Measurements from ENCODE around the gene MICALL1.

Gene MICALL1

DNA sequence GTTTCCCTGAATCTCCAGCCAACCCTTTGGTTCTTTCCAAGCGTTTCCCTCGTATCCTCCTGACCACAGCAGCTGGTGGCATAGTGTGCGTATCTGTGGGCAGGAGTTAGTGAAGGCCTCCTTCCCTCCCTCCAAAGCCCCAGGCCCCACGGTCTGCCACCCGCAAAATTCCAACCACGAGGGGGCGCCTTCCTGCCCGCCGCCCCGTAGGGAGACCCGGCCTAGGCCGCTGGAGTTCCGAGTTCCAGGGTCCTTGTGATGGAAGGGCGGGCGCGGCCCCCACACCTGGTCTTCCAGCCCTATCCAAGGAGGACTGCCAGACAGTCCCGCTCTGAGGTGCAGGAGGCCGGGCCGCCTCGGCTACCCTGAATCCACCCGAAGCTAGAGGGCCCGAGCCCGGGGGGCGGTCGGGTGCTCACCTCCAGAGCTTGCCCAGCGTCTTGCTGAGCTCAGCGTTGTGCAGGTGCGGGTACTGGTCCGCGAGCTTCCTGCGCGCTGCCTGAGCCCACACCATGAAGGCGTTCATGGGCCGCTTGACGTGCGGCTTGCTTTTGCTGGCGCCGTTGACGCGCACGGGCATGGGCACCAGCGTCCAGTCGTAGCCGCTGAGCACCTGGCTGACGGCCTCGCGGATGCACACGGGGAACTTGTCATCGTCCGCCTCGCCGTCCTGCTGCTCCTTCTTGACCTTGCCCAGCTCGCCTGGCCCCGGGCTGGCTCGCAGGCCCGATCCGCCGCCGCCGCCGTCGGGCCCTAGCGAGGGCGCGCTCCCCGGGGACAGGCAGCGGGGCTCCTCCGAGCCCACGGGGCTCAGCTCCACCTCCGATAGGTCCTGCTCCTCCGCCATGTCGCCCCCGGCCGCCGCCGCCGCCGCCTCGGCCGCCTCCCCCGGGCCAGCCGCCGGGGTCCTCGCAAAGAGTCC lies 77.1 kb downstream of the MICALL1 start:
- FAIRE-seq, result no peak

GRCh38 chr22:37983860-37984791 lies 78.0 kb downstream of the MICALL1 start, which contains the start of gene SOX10:
SOX10 (minus strand) TSS chr22:37984555; CDS start chr22:37983784, 771 bp downstream.
- DNase-seq (ENCODE audit: low spot score), result no peak
- FAIRE-seq, result no peak

More for the DNA sequence above, 77.1 kb downstream of the MICALL1 start:
- DNase-seq (ENCODE audit: low spot score), result no peak

- FAIRE-seq, result no peak
- DNase-seq (ENCODE audit: low spot score), result no peak
Observed at GRCh38 chr22:37985050-37985585, 79.0 kb downstream of the MICALL1 start.

DNA sequence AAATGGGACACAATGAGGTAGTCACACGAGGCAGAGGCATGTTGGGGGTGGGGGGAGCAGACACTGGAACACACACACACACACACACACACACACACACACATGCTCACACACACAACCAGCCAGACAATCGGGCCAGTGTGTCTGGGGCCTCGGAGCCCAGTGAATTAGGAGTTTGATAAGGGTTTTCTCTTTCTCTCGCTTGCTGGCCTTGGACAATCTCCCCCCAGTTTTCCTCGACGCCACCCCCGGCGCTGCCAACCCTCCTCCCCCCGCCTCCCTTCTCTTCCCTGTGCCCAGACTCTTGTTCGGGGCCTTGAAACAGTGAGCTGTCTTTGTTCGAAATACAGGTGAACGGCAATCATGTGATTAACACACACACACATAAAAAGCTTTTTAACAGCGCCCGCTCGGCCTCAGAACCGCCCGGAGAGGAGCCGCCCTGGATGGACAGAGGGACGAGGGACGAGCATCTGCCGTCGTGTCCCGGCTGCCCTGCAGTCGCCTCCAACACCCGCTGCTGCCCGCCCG lies 79.7 kb downstream of the MICALL1 start:
- FAIRE-seq (no peak), DNase-seq (ENCODE audit: low spot score) (no peak)

GRCh38 chr22:37986371-37986770 lies 80.3 kb downstream of the MICALL1 start:
- no peak for FAIRE-seq

DNA sequence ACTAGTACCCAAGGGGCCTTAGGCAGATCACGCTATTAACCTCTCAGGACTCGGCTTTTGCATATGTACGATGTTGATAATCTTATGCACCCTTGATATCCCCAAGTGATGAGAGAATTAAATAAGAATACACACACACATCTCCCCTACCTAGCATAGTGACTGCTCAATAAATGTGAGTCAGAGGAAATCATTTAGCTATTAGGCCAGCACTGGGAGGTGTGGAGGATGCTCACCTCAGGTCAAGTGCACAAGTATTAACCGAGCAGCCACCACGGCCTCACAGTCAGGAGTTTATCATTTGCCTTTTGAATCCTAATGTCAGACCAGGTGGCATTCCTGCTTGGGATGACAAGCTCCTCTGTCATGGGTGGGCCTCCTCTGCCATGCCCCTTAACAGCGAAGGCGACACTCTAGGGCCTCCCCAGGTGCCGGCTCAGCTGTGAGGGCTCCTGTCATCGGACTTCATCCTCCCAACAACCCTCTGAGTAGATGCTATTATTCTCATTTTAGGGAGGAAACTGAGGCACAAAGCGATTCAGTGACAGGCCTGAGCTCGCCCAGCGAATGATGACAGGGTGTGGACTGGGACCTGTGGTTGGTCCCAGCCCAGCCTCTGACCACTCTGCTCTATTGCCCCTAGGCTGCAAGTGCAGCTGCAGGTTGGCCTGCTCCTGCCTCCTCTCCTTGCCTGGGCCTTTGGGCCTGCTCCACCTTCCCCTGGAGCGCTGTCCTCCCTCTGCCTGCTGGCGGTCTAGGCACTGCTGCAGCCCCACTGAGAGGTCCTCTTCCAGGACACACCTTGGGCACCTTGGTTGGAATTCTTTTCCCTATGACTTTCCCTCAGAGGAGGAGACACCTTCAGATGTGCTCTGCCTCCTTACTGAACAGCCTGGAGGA lies 83.3 kb downstream of the MICALL1 start:
- FAIRE-seq (no peak), DNase-seq (ENCODE audit: low spot score) (no peak)

More at GRCh38 chr22:37986371-37986770, 80.3 kb downstream of the MICALL1 start:
- DNase-seq (ENCODE audit: low spot score), result no peak

GRCh38 chr22:37990301-37990700 lies 84.2 kb downstream of the MICALL1 start:
- no peak for DNase-seq (ENCODE audit: low spot score)
- no peak for FAIRE-seq

DNA sequence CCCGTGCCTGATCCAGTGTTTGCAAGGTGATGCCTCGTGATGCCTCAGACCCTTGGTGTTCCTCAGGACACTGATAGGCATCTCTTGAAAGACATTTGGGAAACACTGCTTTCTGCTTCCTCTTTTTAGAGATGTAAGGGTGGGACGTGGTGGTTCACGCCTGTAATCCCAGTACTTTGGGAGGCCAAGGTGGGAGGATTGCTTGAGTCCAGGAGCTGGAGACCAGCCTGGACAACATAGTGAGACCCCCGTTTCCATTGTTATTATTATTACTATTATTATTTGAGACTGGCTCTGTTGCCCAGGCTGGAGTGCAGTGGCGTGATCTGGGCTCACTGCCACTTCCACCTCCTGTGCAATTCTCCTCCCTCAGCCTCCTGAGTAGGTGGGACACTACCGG lies 84.8 kb downstream of the MICALL1 start:
- DNase-seq (ENCODE audit: low spot score) (no peak), FAIRE-seq (no peak)

GRCh38 chr22:37991731-37992442 lies 85.8 kb downstream of the MICALL1 start:
- FAIRE-seq (no peak), DNase-seq (ENCODE audit: low spot score) (no peak)
